ENCODE measurements around the gene SOX3.

Gene SOX3

GRCh38 chrX:140504371-140505324 is at the start of gene SOX3:
Gene SOX3 (minus strand): TSS chrX:140505069. CDS start chrX:140505060, 9 bp downstream.
- no peak for FAIRE-seq

DNA sequence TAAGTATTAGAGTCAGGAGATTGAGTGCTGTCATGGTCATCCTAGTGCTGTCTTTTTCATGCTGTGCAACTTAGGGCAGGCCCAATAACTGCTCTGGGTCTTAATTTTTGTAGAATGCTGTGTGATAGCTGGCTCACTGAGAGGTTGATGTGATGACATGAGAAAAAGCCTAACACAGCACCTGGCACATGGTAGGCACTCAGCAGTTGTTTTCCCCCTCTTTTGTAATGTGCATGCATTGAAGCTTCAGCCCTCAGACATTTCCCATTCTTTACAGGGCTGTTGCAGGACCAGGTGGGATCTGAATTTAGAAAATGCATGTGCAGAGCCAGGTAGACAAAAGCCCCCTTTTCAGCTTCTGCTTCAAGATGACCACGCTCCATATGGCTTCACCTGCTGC is 44.1 kb upstream of the SOX3 start:
- no peak for FAIRE-seq

- FAIRE-seq, result no peak
These were observed 21.3 kb upstream of the SOX3 start for GRCh38 chrX:140526171-140526570.

GRCh38 chrX:140525448-140525847 is 20.6 kb upstream of the SOX3 start:
- no peak for FAIRE-seq

GRCh38 chrX:140524556-140524955 is 19.7 kb upstream of the SOX3 start:
- no peak for FAIRE-seq

DNA sequence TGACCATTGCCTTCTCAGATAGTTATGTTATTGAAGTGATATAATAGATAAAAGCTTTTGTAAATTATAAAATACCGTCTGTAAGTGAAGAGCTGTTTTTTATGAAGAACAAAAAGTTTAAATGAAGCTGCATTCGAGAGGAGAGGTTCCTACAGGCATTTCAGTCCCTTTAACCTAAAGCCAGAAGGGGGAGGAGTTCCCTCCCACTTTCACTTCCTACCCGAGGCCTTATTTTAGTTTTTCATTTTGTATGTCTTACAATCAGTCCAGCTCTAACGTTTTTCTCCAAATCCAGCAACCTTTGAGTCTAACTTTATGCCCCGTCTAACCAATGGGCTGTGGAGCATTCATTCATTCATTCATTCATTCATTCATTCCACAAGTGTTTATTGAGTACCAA is 16.5 kb upstream of the SOX3 start:
- no peak for FAIRE-seq

GRCh38 chrX:140514554-140514953 is 9.7 kb upstream of the SOX3 start:
- FAIRE-seq, result no peak

DNA sequence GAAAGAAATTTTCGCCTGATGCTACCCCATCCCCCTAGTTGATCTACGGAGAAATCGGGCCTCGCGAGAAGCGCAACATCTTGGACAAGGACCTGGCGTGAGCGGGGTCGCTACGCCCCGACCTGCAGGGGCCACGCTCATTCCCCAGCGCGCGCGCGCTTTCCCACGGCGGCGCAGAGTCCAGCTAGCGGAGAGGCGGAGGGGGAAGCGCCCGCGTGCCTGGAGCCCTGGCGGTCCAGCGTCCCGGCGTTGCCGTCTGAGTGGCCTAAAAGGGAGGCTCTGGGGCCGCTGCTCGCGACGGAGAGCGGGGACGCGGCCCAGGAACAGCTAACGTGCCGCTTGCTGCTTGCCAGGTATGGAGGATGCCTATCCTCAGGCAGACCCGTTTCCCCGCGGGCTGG is 6.0 kb upstream of the SOX3 start:
- FAIRE-seq, result no peak

DNA sequence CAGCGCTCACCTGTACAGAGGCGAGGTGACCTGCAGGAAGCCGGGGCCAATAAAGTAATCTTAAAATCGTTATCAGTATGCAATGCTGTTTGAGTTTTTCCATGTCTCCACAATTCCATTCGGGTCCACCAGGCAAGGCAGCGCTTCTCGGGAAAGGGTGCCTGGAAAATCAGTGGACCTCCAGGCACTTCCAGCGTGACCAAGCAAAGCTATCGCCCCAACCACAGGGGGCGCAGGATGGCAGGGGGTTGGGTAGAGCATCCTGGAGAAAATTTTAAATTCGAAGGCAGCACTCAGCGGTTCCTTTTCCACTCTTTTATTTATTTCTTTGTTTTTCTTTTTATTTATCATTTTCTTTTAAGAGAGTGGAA is 5.4 kb upstream of the SOX3 start:
- FAIRE-seq, result no peak

DNA sequence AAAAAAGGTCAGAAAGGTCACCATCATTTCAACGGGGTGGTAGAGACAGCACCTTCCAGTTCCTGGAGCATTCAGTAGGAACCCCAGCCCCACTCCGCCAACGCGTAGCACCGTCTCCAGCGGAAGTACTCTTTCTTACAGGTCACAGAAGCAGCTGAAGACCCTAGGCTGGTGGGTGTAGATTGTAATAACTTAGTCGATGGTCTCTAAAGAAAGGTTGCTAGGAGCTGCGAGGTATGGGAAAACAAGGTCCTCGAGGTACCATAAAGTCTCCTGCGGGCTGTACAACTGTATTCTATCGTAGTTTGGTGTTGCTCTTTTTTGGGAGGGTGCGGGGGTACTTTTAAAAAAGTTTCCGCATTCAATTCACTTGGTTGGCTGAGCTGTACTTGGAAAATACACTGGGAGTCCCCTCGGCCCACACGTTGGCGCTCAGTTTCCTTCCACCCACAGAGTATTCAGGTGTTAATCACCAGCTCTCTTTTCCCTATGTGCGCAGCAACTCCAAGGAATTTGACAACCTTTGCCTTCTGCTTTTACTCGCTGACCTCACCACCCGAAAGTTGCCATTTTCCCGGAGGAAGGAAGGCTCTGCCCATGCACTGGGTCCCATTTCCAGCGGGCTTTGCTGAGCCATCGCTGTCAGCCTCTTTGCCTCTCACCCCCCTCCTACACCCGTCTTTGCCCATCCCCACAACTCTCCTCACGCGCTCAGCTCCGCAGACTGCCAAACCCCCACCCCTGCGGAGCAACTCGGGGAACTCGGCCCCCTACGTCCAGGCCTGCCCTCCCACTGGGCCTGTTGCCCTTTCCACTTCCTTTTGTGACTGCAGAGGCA is 4.8 kb upstream of the SOX3 start:
- no peak for FAIRE-seq

- FAIRE-seq, result no peak
These were observed 4.1 kb upstream of the SOX3 start for GRCh38 chrX:140508958-140509357.

DNA sequence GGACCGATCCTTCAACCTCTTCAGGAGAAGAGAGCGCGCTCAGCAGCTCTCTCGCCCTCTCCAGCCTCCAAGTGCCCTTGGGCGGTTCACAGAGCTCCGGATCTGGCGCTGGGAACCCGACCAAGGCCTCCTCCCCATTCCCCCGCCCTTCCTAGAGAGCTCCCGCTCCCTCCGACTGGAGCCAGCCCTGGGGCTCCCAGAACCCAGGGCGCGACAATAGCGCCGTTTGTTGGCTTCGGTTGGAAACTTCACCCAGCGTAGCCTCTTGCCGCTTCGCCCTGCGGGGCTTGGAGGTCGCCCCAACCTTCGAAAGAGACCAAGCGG is 3.1 kb upstream of the SOX3 start:
- FAIRE-seq, result no peak

GRCh38 chrX:140507223-140507981 is 2.5 kb upstream of the SOX3 start:
- FAIRE-seq, result no peak

GRCh38 chrX:140505421-140506337 is 810 bp upstream of the SOX3 start:
- no peak for FAIRE-seq

GRCh38 chrX:140503714-140504351 is 1.0 kb downstream of the SOX3 start:
- FAIRE-seq, result no peak

DNA sequence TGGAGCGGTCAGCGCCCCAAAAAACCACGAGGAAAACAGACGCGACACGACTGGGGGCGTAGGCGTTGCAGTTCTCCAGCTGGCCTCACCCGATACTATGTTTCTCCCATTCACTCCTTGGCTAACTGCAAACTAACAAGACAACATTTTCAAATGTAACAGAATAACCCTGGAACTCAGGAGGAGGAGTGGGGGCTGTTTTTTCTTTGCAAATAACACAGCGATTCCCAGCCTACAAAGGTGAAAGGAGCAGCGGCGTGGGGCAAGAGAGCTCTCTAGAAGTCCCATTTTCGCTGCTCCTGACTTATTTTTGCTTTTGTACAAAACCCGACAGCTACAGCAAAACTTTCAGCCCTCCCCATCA is 1.6 kb downstream of the SOX3 start:
- no peak for FAIRE-seq

GRCh38 chrX:140502491-140503237 is 2.2 kb downstream of the SOX3 start:
- FAIRE-seq, result no peak

DNA sequence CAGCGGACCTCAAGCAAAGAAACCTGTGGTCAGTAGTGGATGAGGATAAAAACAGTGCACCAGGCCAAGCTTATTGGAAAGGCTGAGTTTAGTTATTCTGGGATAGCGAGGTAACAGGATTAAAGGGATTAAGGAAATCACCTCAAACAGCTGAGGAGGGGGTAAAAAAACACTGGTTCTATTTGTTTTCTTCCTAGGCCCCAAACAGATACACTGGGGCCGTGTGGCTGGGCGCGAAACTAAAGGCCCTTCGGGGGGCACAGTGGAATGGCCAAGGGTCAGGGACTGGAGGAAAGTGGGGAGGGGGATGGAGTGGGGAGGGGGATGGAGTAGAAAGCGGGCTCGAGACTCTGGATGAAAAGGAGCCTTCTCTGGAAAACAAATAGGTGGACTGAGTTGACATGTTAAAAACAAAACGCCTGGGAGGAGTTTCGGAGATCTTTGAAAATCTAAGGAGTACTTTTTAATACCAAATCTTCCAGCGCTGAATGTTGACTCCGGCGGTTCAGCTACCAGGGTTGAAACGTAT is 2.9 kb downstream of the SOX3 start:
- FAIRE-seq, result no peak

- FAIRE-seq, result no peak
These were observed 3.5 kb downstream of the SOX3 start for GRCh38 chrX:140501321-140501720.

GRCh38 chrX:140500441-140500840 is 4.4 kb downstream of the SOX3 start:
- no peak for FAIRE-seq

DNA sequence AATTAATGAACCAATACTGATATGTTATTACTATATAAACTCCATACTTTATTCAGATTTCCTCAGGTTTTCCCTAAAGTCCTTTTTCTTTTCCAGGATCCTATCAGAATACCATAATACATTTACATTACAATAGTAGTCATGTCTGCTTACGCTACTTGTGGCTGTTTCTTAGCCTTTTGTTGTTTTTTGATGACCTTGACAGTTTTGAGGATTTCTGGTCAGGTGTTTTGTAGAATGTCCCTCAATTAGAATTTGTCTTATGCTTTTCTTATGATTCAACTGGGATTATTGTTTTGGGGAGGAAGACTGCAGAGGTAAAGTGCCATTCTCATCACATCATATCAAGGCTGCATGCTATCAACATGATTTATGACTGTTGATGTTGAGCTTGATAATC is 9.1 kb downstream of the SOX3 start:
- FAIRE-seq, result no peak
